Fibroblast of lung (primary cell): ENCODE results near the gene C1QTNF8.

Experiments used
- CTCF ChIP-seq, 2 donors: IDR thresholded peaks in 1 of 2; conservative IDR thresholded peaks in 1 of 2; 1 replicate in 1 of 2; 2 replicates in 1 of 2; pipeline ENCODE4 v1.5.1; 2011 to 2012; ENCODE audit warnings: low read length in 2 of 2, control low read depth in 1 of 2, inconsistent platforms in 1 of 2, low read depth in 1 of 2, mild to moderate bottlenecking in 1 of 2
- EZH2 ChIP-seq: IDR thresholded peaks from 2 replicates; pipeline ENCODE4 v1.5.1; 2012; ENCODE audit warnings: low read length, control low read depth, mild to moderate bottlenecking; ENCODE audit errors: missing control alignments

DNA sequence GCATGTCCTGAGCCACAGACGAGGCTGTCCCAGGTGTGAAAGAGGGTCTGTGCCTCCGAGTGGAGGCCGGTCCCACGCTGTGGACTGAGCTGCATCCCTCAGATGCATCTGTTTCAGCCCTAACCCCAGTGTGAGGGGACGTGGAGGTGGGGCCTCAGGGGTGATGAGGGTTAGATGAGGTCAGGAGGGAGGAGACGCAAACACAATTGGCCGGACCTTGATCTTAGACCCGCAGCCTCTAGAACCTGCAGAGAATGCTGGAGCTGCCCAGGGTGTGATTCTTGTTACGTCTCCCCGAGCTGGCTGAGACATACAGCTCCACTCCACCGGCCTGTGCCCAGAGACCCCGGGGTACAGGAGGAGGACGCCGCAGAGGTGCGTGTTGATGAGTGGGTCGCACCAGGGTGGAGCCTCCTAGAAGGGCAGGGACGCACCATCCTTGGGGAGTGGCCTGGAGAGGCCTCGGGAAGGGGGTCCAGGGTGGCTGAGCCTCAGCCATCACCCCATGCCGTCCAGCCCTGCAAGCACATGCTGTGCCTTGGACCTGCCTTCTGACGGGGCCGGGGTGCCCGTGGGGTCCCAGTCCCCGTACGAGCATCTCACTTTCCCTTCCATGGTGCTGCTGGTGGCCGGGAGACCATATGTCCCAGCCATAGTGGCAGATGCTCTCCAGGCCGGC is 16.6 kb upstream of the C1QTNF8 start:
- no peak for TF ChIP-seq CTCF (conservative IDR thresholded peaks at IDR 0.05 in 1 of 2, IDR thresholded peaks at IDR 0.05 in 1 of 2; ENCODE audit: low read depth in 1 of 2, low read length in 2 of 2)
- no peak for TF ChIP-seq EZH2
